Neutrophil (primary cell): ENCODE results near the gene TTC13.
A peak's percentile ranks its signal among the peaks of the same experiment; 100 is the strongest.
"Not testable (repeated sequence)": the region's sequence is repeated elsewhere in the genome, so short reads cannot be mapped to it uniquely, and the experiment has no call there.

Experiments
- H3K27ac ChIP-seq: fragments of 200-600 bp; sonication (generic); 2 replicates; pipeline ENCODE4 v1.5.1; 2016; ENCODE audit warnings: mild to moderate bottlenecking, moderate library complexity
- H3K27me3 ChIP-seq: fragments of 200-600 bp; sonication (generic); 2 replicates; pipeline ENCODE4 v1.6.0; 2016; ENCODE audit warnings: mild to moderate bottlenecking
- H3K36me3 ChIP-seq: fragments of 200-600 bp; sonication (generic); 2 replicates; pipeline ENCODE4 v1.5.1; 2017
- H3K4me1 ChIP-seq, 2 experiments: fragments of 200-600 bp in 1 of 2; sonication (generic) in 1 of 2; 1 replicate in 1 of 2; 2 replicates in 1 of 2; pipeline versions ENCODE4 v1.5.1 to v1.6.1; 2013 to 2016; ENCODE audit warnings: low read depth in 1 of 2, low read length in 1 of 2, mild to moderate bottlenecking in 1 of 2, moderate library complexity in 1 of 2; ENCODE audit not compliant: control insufficient read depth in 1 of 2, insufficient read depth in 1 of 2
- H3K4me3 ChIP-seq, 2 experiments: fragments of 200-600 bp in 1 of 2; sonication (generic) in 1 of 2; 1 replicate in 1 of 2; 2 replicates in 1 of 2; pipeline ENCODE4 v1.5.1; 2013 to 2016; ENCODE audit warnings: low read depth in 1 of 2, low read length in 1 of 2, mild to moderate bottlenecking in 1 of 2, moderate library complexity in 1 of 2
- H3K9me3 ChIP-seq: fragments of 200-600 bp; sonication (generic); 2 replicates; pipeline ENCODE4 v1.5.1; 2016
- TF ChIP-seq, protein P1 (sequence below): fragments of 200-600 bp; sonication (generic); IDR thresholded peaks from 2 replicates; pipeline ENCODE4 v1.5.1; 2016; ENCODE audit warnings: antibody characterized with exemption

The TTC13 gene

DNA sequence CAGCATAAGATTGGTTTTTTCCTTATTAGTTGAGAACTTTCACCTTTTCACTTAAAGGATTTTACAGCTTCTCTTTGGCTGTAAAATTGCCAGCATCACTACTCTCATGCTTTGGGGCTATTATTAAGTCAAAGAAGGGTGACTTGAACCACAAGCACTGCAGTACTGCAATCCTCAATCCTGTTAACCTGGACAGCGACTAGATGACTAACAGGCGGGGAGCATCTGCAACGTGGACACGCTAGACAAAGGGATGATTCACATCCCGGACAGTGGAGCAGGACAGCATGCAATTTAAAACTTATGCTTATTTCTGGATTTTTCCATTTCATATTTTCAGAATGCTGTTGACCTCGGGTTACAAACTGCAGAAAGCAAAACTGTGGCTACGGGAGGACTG lies 8.3 kb upstream of the TTC13 start:
- H3K9me3 ChIP-seq, result no peaks in the 10 kb centered on the region
- H3K27me3 ChIP-seq, result no peaks in the 10 kb centered on the region
- no peak overlapping the region for H3K27ac ChIP-seq
- TF ChIP-seq, protein P1, sequence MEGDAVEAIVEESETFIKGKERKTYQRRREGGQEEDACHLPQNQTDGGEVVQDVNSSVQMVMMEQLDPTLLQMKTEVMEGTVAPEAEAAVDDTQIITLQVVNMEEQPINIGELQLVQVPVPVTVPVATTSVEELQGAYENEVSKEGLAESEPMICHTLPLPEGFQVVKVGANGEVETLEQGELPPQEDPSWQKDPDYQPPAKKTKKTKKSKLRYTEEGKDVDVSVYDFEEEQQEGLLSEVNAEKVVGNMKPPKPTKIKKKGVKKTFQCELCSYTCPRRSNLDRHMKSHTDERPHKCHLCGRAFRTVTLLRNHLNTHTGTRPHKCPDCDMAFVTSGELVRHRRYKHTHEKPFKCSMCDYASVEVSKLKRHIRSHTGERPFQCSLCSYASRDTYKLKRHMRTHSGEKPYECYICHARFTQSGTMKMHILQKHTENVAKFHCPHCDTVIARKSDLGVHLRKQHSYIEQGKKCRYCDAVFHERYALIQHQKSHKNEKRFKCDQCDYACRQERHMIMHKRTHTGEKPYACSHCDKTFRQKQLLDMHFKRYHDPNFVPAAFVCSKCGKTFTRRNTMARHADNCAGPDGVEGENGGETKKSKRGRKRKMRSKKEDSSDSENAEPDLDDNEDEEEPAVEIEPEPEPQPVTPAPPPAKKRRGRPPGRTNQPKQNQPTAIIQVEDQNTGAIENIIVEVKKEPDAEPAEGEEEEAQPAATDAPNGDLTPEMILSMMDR, result no peak
- H3K4me1 ChIP-seq, result no peaks in the 10 kb centered on the region
- peaks cover 11% of the 10 kb centered on the region for H3K36me3 ChIP-seq
- H3K4me3 ChIP-seq, result no peak overlapping the region

DNA sequence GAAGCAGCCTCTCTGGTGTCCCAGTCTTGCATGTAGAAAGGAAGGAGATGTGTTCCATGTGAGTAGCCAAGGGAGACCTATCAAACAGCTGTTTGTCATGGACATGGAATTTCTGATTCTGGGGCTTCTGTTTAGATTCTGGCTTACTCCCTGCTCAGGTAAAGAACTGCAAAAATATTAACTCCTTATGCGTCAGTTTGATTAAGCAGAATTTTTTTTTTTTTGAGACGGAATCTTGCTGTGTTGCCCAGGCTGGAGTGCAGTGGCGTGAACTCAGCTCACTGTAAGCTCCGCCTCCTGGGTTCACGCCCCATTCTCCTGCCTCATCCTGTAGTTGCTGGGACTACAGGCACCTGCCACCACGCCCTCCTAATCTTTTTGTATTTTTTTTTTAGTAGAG lies 7.0 kb upstream of the TTC13 start:
- TF ChIP-seq, protein P1, result no peak
- Histone ChIP-seq H3K36me3 (peaks cover 4% of the 10 kb centered on the region), H3K27me3 (no peaks in the 10 kb centered on the region), H3K9me3 (no peaks in the 10 kb centered on the region), H3K27ac (no peak overlapping the region), H3K4me1 (no peaks in the 10 kb centered on the region), H3K4me3 (no peak overlapping the region)

DNA sequence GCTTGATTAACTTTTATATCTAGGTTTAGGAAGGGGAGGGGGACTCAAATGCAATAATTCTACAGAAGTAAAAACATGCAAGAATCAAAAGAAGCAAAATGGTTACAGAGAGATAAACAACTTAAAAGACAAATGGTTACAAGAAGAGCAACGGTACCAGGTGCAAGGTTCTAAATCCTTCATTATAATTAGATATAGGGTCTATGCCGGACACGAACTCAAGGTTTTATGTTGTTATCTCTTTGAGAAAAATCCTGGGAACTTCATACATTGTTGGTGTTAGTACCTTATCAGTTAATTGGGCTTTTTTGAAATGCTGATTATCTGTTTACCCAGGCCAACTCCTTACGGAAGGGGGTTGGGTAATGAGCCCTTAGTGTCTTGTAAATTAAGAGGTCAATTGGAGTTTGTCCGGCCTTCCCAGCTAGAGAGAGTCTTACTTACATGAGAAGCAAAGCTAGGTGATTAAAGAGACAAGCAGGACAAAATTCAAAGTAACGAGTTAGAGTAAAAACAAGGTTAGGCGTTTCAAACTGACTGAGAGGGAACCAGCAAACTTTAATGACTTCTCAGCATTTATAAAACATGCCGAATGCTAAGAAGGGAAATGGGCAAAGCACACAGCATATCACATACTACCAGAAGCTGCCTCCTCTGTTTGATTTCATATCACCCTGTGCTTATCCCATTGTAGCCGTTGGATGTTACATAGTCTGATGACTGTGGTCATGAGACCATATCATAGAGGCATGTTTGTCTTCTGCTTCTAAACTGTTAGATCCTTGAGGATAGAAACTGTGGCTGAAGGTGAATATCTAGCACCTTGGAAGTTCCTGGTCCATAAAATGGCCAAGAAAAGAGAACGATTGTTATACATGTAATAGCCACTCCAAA lies 6.2 kb upstream of the TTC13 start:
- H3K36me3 ChIP-seq, H3K4me3 ChIP-seq, H3K9me3 ChIP-seq, H3K4me1 ChIP-seq, H3K27ac ChIP-seq, H3K27me3 ChIP-seq: not testable (repeated sequence)

DNA sequence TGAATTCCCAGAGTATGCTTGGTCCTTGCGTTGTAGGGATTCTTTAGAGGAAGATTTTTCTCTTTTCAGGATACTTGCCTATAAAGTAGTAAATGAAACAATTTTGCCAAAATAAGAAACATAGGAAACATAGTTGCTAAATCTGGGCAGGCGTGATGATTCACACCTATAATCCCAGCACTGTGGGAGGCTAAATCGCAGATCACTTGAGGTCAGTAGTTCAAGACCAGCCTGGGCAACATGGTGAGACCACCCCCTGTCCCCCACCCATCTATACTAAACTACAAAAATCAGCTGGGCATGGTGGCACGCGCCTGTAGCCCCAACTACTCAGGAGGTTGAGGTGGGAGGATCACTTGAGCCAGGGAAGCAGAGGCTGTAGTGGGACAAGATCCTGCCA lies 5.2 kb upstream of the TTC13 start:
- Histone ChIP-seq H3K27me3 (no peaks in the 10 kb centered on the region), H3K4me1 (peaks cover 10% of the 10 kb centered on the region in 2 experiments), H3K27ac (no peak overlapping the region), H3K4me3 (no peak overlapping the region), H3K9me3 (no peaks in the 10 kb centered on the region), H3K36me3 (no peaks in the 10 kb centered on the region)
- TF ChIP-seq, protein P1, result no peak

DNA sequence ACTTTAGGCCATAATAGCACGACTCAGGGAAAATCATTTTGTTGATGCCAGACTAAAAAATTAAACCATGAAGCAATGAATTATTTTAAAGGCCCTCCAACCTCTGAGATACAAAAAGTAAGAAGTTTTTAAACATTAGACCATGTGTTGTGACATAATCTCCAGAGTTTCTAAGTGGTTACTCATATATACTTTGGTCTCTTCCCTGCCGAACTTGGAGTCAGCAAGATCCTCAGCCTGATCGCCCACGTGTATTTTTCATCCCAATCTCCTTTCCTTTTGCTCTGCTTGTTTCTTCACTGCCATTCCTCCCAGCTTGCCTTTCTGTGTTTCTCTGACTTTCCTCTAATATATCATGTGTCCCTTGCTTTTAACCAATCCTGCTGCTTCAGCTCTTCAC lies 4.0 kb upstream of the TTC13 start:
- Histone ChIP-seq H3K36me3 (no peaks in the 10 kb centered on the region), H3K9me3 (no peaks in the 10 kb centered on the region), H3K4me3 (no peak overlapping the region), H3K4me1 (peaks cover 14 to 15% of the 10 kb centered on the region in 2 experiments), H3K27ac (no peak overlapping the region), H3K27me3 (no peaks in the 10 kb centered on the region)
- TF ChIP-seq, protein P1, result no peak

DNA sequence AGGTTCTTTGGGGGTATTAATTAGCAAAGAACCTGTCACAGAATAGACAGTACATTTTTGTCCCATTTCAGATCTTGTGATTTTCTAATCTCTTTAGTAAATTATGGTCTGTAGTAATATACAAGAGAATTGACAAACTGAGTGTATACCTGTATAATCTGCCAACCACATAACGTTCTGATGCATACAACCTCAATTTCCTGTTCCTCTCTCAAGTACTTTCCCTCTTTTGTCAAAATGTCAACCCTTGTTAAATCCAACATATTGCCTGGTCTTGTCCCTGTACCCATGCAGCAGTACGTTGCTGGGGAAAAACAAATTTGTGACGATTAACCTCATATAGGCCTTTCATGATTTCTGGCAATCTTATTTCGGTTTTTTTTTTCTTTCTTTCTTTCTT lies 1.3 kb upstream of the TTC13 start:
- peak overlapping the region in 1 of 2 experiments; percentile 69 for H3K4me3 ChIP-seq
- TF ChIP-seq, protein P1, result no peak

More for the DNA sequence above, 1.3 kb upstream of the TTC13 start:
- peaks cover 33 to 36% of the 10 kb centered on the region in 2 experiments for H3K4me1 ChIP-seq
- H3K27me3 ChIP-seq, result no peaks in the 10 kb centered on the region
- no peaks in the 10 kb centered on the region for H3K9me3 ChIP-seq
- peak overlapping the region; percentile 80 for H3K27ac ChIP-seq
- H3K36me3 ChIP-seq, result peaks cover 4% of the 10 kb centered on the region
